BE2C (cell line): ENCODE results near the gene UNC119B.

Source experiments
- DNase-seq: peaks from one replicate; pipeline ENCODE4 v3.0.0-alpha.2; 2020
- H3K27me3 ChIP-seq: fragments of 250-450 bp; sonication (Bioruptor Pico); 2 replicates; pipeline ENCODE4 v1.5.1; 2020; ENCODE audit warnings: mild to moderate bottlenecking
- H3K36me3 ChIP-seq: fragments of 250-450 bp; sonication (Bioruptor Pico); 2 replicates; pipeline ENCODE4 v1.5.1; 2020; ENCODE audit warnings: mild to moderate bottlenecking
- H3K4me1 ChIP-seq: fragments of 250-450 bp; sonication (Bioruptor Pico); 2 replicates; pipeline ENCODE4 v1.5.1; 2020
- H3K4me3 ChIP-seq: 2 replicates; pipeline ENCODE4 v1.5.1; 2011; ENCODE audit warnings: low read depth, low read length
- H3K9me3 ChIP-seq: fragments of 250-450 bp; sonication (Bioruptor Pico); 2 replicates; pipeline ENCODE4 v1.5.1; 2020
- TF ChIP-seq, protein P1 (sequence below): IDR thresholded peaks from 2 replicates; pipeline ENCODE4 v1.5.1; 2012; ENCODE audit warnings: mild to moderate bottlenecking, low read depth, low read length

Gene UNC119B

DNA sequence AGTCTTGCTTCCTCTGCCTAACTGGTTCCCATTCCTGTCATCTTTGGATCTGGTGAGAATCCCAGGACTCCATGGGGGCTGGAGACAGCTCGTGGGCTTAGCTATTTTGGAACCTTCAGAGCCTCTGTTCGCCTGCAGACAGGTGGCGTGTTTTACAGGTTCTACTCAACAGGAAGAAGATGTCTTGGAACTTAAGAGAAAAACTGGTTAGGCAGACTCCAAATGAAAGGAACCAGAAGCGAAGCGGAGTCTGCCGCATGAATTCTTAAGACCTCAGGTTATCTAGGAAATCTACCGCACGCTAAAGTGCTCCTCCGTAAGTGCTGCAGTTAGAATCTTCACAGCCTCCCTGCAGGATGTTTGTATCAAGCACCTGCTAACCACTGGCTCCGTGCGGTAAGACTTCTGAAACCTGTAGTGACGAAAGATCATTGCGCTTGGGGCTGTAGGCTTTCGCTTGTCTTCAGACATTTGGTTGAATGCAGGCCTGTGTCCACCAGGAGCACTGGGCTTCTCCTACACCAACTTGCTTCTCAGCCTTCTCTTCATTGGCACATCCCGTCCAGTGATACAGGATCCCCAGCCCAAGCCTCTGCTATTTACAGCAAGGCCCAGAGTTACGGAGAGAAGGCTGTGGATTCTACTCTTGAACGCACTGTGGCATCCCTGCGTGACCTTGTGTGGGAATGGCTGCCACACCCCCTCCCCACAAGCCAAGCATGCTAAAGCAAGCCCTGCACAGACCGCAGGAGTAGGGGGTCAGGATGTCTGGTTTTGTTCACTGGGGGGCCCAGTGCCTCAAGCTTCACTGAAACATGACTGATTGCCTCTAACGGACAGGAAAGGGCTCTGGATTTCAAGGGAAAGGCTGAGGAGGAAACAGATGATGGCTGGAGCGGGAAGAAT lies 50.3 kb downstream of the UNC119B start:
- Histone ChIP-seq H3K4me3 (no peak overlapping the region), H3K27me3 (no peaks in the 10 kb centered on the region), H3K36me3 (peaks cover 12% of the 10 kb centered on the region; the same call in 1 of the 2 replicates), H3K9me3 (no peaks in the 10 kb centered on the region), H3K4me1 (peaks cover 9% of the 10 kb centered on the region)
- TF ChIP-seq, protein P1, sequence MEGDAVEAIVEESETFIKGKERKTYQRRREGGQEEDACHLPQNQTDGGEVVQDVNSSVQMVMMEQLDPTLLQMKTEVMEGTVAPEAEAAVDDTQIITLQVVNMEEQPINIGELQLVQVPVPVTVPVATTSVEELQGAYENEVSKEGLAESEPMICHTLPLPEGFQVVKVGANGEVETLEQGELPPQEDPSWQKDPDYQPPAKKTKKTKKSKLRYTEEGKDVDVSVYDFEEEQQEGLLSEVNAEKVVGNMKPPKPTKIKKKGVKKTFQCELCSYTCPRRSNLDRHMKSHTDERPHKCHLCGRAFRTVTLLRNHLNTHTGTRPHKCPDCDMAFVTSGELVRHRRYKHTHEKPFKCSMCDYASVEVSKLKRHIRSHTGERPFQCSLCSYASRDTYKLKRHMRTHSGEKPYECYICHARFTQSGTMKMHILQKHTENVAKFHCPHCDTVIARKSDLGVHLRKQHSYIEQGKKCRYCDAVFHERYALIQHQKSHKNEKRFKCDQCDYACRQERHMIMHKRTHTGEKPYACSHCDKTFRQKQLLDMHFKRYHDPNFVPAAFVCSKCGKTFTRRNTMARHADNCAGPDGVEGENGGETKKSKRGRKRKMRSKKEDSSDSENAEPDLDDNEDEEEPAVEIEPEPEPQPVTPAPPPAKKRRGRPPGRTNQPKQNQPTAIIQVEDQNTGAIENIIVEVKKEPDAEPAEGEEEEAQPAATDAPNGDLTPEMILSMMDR: no peak
- no peak for DNase-seq

DNA sequence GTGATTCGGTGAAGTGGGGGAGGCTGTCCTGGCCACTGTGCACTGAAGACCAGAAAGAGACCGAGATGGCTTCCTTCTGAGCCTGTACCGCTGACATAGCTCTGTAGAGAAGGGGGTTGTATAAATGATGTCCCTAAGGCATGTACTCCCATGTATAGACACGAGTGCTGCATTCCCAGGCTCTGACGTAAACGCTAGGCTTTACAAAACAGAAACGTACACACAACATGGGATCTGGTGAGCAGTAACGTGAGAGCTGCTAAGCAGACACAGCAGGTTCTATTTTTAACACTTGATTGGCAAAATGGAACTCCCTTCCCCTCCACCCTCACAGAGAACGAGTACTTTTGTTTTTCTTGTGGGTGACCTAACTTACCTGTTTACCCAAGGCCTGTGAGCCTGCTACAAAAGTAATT lies 51.3 kb downstream of the UNC119B start:
- Histone ChIP-seq H3K4me1 (peaks cover 9% of the 10 kb centered on the region), H3K27me3 (no peaks in the 10 kb centered on the region), H3K9me3 (no peaks in the 10 kb centered on the region), H3K36me3 (peaks cover 18% of the 10 kb centered on the region), H3K4me3 (no peak overlapping the region)
- no peak for DNase-seq
- TF ChIP-seq, protein P1: no peak

DNA sequence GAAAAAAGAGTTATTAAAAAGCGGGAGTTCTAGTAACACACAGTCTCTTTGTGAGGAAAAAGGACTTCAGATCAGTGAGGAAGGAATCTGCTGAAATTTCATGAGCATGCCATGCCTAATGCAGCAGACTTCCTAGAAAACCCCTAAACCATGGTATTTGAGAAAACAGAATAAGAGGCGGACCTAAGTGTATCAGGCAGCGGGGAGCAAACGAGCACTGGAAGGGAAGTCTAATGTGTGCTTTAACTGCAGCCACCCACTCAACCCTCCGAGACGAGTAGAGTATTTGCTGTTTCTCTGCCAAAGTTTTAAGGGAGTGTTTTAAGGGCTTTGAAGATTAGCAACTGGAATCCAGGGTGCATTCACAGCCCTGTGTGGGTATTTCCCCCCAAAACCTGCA lies 51.8 kb downstream of the UNC119B start:
- Histone ChIP-seq H3K27me3 (no peaks in the 10 kb centered on the region), H3K36me3 (peaks cover 23% of the 10 kb centered on the region)
- TF ChIP-seq, protein P1: no peak

DNA sequence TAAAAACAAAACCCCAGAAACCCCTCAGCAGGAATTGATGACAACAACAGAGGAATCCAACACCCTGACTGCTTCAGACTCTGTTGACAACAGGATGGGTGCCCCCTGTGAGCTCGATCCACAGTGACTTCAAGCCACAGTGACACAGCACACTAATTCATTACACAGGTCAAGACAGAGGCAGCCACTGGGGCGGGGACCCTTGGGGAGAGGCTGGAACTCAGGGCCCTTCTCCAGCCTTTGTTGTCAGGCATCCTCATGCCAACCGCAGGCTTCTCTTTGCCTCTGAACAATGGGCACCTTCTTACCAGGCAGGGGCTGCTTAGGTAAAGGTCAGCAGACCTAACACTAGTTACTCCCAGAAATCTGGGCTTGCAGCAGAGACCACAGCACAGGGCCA lies 53.0 kb downstream of the UNC119B start:
- peaks cover 26% of the 10 kb centered on the region for H3K36me3 ChIP-seq
- H3K4me1 ChIP-seq: peaks cover 6% of the 10 kb centered on the region; the same call in 1 of the 2 replicates
- H3K27me3 ChIP-seq: no peaks in the 10 kb centered on the region
- H3K9me3 ChIP-seq: no peaks in the 10 kb centered on the region
- DNase-seq: no peak
- no peak overlapping the region for H3K4me3 ChIP-seq
- TF ChIP-seq, protein P1: no peak

More for the DNA sequence above, 51.8 kb downstream of the UNC119B start:
- DNase-seq: no peak
- Histone ChIP-seq H3K4me3 (no peak overlapping the region), H3K4me1 (peaks cover 8% of the 10 kb centered on the region), H3K9me3 (no peaks in the 10 kb centered on the region)

DNA sequence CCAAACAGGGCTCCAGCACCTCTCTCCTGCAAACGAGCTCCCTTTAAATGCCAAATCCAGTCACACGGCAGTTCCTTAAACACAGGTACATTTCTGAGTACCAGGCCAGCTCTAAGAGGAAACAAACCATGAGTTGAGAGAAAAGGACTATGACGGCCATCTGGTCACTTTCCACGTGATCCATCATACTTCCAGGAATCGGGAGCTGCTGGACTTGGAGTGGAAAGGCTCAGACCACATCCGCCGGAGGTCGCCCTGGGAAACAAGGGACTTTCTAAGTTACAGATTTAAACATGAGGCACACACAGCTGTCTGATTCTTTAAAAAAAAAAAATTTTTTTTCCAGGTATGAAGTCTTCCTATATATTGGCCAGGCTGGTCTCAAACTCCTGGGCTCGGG lies 54.6 kb downstream of the UNC119B start:
- H3K4me1 ChIP-seq: 0 out of 2 replicates have a peak, but pooled peaks cover 3% of the 10 kb centered on the region
- H3K36me3 ChIP-seq: peaks cover 26% of the 10 kb centered on the region
- H3K9me3 ChIP-seq: no peaks in the 10 kb centered on the region
- H3K4me3 ChIP-seq: no peak overlapping the region
- no peaks in the 10 kb centered on the region for H3K27me3 ChIP-seq
- TF ChIP-seq, protein P1: no peak
- no peak for DNase-seq

DNA sequence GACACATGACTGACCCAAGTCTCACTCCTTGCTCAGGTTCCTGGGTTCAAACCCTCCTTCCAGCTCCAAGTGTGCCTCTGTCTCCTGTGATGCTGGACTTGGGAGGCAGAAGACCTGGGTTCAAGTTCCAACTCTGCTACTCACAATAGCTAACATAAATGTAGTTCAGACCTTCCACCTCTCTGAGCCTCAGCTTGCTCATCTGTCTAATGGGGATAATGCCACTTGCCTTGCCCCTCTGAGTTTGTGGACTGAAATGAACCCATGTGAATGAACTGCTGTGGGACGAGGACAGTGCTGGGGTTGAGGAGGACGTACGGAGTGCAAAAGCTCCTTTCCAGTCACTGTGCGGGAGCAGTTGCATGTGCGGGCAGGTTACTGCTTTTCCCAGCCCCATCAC lies 56.3 kb downstream of the UNC119B start:
- Histone ChIP-seq H3K4me3 (no peak overlapping the region), H3K9me3 (no peaks in the 10 kb centered on the region), H3K36me3 (peaks cover 19% of the 10 kb centered on the region), H3K27me3 (no peaks in the 10 kb centered on the region), H3K4me1 (no peaks in the 10 kb centered on the region)
- DNase-seq: no peak
- TF ChIP-seq, protein P1: no peak
